Measurements from ENCODE around the gene PTGFR.

- TF ChIP-seq CTCF (IDR thresholded peaks at IDR 0.05), result no peak
- TF ChIP-seq POLR2A (IDR thresholded peaks at IDR 0.05), result no peak
Observed at GRCh38 chr1:78561856-78562255, 71.1 kb downstream of the PTGFR start.

Measured in esophagus squamous epithelium (tissue), 4 donors.